ENCODE data around the gene SLC22A16. TPM values are rescaled to one million over a fixed set of nuclear protein-coding genes. Genes with fewer than 3 reads are reported as not detected.
"Not testable (repeated sequence)": the region's sequence is repeated elsewhere in the genome, so short reads cannot be mapped to it uniquely, and the experiment has no call there.

SLC22A16 gene
- not detected in 2 replicates for total RNA-seq

- DNase-seq (ENCODE audit: low read depth in 2 of 2) = no peak
Observed at GRCh38 chr6:110476046-110476849, at the start of gene SLC22A16. TSS of gene SLC22A16 (minus strand) at chr6:110476613. CDS start at chr6:110476574, 39 bp downstream.

GRCh38 chr6:110525001-110525400, 48.6 kb upstream of the SLC22A16 start:
- no peak for DNase-seq (ENCODE audit: low read depth in 2 of 2)

GRCh38 chr6:110524305-110524704, 47.9 kb upstream of the SLC22A16 start:
- no peak for DNase-seq (ENCODE audit: low read depth in 2 of 2)

GRCh38 chr6:110523451-110524021, 47.1 kb upstream of the SLC22A16 start:
- DNase-seq (ENCODE audit: low read depth in 2 of 2) = peak in 1 of 2 donors; percentile 70

- no peak for DNase-seq (ENCODE audit: low read depth in 2 of 2)
Observed at GRCh38 chr6:110522427-110522826, 46.0 kb upstream of the SLC22A16 start.

- DNase-seq (ENCODE audit: low read depth in 2 of 2) = no peak
Observed at GRCh38 chr6:110520992-110521543, 44.7 kb upstream of the SLC22A16 start.

- no peak for DNase-seq (ENCODE audit: low read depth in 2 of 2)
Observed at GRCh38 chr6:110520209-110520965, 44.0 kb upstream of the SLC22A16 start.

- DNase-seq (ENCODE audit: low read depth in 2 of 2) = no peak
Observed at GRCh38 chr6:110517601-110518281, 41.3 kb upstream of the SLC22A16 start.

GRCh38 chr6:110517034-110517433, 40.6 kb upstream of the SLC22A16 start:
- no peak for DNase-seq (ENCODE audit: low read depth in 2 of 2)

- no peak for DNase-seq (ENCODE audit: low read depth in 2 of 2)
Observed at GRCh38 chr6:110514818-110515217, 38.4 kb upstream of the SLC22A16 start.

GRCh38 chr6:110512991-110513390, 36.6 kb upstream of the SLC22A16 start:
- DNase-seq (ENCODE audit: low read depth in 2 of 2) = peak; percentile 88 to 97

GRCh38 chr6:110512549-110512948, 36.1 kb upstream of the SLC22A16 start:
- not testable (repeated sequence) for DNase-seq (ENCODE audit: low read depth in 2 of 2)

- DNase-seq (ENCODE audit: low read depth in 2 of 2) = no peak
Observed at GRCh38 chr6:110511401-110511800, 35.0 kb upstream of the SLC22A16 start.

- DNase-seq (ENCODE audit: low read depth in 2 of 2) = peak; percentile 14 to 82
Observed at GRCh38 chr6:110509617-110510241, 33.3 kb upstream of the SLC22A16 start.

- not testable (repeated sequence) for DNase-seq (ENCODE audit: low read depth in 2 of 2)
Observed at GRCh38 chr6:110504891-110505290, 28.5 kb upstream of the SLC22A16 start.

GRCh38 chr6:110495949-110496348, 19.5 kb upstream of the SLC22A16 start:
- no peak for DNase-seq (ENCODE audit: low read depth in 2 of 2)

GRCh38 chr6:110493253-110493800, 16.9 kb upstream of the SLC22A16 start:
- DNase-seq (ENCODE audit: low read depth in 2 of 2) = no peak

- DNase-seq (ENCODE audit: low read depth in 2 of 2) = no peak
Observed at GRCh38 chr6:110492584-110492983, 16.2 kb upstream of the SLC22A16 start.

GRCh38 chr6:110491644-110492317, 15.4 kb upstream of the SLC22A16 start:
- DNase-seq (ENCODE audit: low read depth in 2 of 2) = no peak

- no peak for DNase-seq (ENCODE audit: low read depth in 2 of 2)
Observed at GRCh38 chr6:110491299-110491643, 14.9 kb upstream of the SLC22A16 start.

All from dermis microvascular lymphatic vessel endothelial cell (primary cell).